Embryonic facial prominence (tissue), 1 donor: Measurements from ENCODE around the gene BMP2K.
"Not testable (repeated sequence)": the region's sequence is repeated elsewhere in the genome, so short reads cannot be mapped to it uniquely, and the experiment has no call there.

Experiments
- DNase-seq: peaks from one replicate; pipeline ENCODE4 v3.0.0-alpha.2; 2016; ENCODE audit errors: extremely low spot score

Gene BMP2K

DNA sequence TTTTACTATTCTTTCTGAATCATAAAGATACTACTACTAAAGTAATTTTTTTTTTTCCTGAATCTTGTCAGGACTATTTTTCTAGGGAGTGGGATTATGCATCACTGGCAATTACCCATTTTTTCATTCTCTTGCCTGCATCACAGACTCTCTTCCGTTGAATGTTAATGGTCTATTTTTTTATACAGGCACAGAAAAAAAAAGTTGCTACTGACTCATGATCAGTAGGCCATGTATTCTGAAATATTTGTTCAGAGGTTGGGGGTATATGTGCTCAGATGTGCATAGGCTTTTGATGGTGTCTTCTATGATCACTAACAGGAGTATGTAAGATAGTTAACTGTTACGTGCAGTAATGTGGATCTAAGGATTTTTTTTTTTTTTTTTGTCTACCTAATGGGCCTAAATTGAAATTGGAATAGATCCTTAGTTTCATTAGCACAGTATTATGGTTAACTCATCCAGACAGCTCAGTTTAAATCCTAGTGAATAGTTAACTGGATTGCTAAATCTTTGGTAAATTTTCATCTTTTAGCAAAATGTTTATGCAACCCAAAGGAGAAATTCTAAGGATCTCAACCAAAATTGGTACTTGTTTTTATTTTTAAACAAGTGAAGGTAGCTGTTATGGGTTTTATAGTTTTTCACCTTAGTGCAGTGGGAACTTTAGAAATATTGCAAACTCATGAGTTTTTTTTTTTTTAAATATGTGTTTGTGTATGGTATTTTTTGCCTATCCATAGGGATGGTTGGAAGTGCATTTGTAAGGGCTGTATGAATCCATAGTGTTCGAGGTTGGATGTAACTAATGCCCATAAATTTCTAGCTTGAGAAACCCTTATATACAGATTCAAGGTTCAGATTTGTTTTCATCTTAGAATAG is 12.1 kb downstream of the BMP2K start:
- DNase-seq, result no peak

- not testable (repeated sequence) for DNase-seq
Measured at GRCh38 chr4:78795594-78796416, 19.7 kb downstream of the BMP2K start.

DNA sequence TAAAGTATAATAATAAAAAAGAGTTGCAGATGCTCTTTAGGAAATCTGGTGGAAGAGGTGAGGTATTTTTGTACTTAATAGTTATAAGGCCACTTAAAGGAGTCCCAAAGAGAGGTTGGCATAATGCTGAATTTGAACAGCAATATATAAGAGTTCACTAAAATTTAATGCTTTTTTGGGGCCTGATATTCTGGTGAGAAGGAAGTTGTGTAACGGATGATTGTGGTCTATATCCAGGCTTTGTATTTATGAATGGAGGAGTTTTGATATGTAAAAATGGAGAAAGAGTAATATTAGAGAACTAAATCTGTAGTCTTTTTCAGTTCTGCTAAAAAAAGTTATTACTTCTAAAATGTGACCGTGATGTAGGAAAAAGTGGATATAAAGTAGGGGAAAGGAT is 20.4 kb downstream of the BMP2K start:
- DNase-seq, result no peak

GRCh38 chr4:78797777-78798284 is 21.7 kb downstream of the BMP2K start:
- no peak for DNase-seq

DNA sequence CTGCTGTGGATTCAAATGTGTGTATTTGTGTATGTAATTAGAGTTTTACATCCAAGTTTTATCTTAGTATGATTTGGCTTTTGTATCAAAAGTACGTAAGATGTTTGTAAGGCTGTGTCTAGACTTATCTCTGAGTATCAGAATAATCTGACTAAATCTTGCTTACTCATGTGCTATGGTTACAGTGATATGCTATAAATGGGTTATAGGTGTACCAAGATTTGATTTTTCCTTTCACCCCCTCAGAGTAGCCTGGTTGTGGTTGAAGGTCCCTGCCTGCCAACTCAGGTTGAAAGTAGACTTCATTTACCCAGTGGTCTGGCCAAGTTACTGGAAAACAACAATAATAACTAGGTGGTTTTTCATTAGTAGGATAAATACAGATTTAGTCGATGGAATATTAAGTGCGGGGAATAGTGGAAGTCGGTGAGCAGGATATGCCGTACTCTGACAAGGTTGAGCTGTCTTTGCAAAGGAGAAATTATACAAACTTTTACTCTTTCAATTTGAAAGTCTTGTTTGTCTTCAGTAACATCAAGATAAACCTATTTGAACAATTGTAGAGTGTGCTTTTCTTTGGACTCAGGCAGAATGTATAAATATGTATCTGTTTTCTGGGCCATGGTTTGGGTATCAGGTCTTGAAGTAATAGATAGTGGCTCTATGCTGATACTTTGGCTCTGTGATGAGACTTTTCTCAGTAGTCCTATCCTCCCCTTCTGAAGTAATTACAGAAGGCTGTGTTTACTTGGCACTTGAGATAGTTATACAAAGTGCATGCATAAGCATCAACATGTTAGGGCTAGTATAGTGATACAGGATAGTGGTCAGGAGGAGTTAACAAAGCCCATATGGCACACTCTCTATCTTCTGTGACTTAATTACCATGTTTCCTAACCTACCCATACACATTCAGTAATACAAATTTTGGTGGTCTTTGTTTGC is 23.7 kb downstream of the BMP2K start:
- DNase-seq, result no peak

- DNase-seq, result no peak
Measured at GRCh38 chr4:78800965-78801364, 24.8 kb downstream of the BMP2K start.

GRCh38 chr4:78803983-78804382 is 27.8 kb downstream of the BMP2K start:
- no peak for DNase-seq

- DNase-seq, result no peak
Measured at GRCh38 chr4:78806943-78807460, 30.9 kb downstream of the BMP2K start.

- DNase-seq, result no peak
Measured at GRCh38 chr4:78809295-78809694, 33.1 kb downstream of the BMP2K start.

- DNase-seq, result no peak
Measured at GRCh38 chr4:78809928-78810835, 34.0 kb downstream of the BMP2K start.

- DNase-seq, result no peak
Measured at GRCh38 chr4:78811034-78811433, 34.9 kb downstream of the BMP2K start.

DNA sequence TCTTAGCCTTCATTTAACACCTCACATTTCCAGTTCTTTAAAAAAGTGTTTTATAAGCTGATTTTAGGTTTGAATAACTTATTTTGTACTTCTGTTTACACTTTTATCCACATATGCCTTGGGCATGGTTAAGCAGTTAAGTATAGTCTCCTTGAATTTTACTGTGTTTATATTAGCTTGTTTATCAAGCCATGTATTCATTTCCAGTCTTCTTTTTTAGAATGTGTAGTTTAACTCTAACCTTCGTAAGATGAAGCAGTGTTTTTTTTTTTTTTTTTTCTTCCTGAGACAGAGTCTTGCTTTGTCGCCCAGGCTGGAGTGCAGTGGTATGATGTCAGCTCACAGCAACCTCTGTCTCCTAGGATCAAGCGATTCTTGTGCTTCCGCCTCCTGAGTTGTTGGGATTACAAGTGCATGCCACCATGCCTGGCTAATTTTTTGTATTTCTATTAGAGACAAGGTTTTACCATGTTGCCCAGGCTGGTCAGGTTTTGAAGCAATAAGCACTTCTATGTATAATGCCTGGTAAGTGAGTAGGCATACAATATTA is 42.5 kb downstream of the BMP2K start:
- DNase-seq, result no peak

DNA sequence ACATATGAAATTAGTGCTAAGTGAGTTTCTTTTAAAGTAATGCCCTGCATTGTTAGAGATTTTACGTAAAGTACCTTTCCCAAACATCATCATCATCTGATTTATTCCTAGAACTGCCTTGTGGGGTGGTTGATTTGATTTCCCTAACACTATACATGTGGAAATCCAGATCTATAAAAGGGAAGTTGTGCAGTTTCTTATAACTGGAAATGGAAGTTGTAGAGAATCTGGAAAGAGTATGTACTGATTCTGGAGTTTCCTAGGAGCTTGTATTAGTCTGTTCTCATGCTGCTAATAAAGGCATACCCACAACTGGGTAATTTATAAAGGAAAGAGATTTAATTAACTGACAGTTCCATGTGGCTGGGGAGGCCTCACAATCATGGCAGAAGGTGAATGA is 47.9 kb downstream of the BMP2K start:
- no peak for DNase-seq

- DNase-seq, result no peak
Measured at GRCh38 chr4:78827191-78827590, 51.0 kb downstream of the BMP2K start.

DNA sequence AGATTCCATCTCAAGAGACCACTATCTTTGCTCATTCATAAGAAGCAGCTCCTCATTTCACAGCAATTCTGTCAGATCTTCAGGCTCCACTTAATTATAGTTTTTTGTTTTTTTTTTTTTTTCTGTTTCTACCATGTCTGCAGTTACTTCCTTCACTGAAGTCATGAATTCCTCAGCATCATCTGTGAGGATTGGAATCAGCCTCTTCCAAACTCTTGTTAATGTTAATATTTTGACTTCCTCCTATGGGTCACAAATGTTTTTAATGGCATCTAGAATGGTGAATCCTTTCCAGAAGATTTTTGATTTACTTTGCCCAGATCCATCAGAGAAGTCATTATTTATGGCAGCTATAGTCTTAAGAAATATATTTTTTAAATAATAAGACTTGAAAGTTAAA is 53.1 kb downstream of the BMP2K start:
- DNase-seq, result no peak

DNA sequence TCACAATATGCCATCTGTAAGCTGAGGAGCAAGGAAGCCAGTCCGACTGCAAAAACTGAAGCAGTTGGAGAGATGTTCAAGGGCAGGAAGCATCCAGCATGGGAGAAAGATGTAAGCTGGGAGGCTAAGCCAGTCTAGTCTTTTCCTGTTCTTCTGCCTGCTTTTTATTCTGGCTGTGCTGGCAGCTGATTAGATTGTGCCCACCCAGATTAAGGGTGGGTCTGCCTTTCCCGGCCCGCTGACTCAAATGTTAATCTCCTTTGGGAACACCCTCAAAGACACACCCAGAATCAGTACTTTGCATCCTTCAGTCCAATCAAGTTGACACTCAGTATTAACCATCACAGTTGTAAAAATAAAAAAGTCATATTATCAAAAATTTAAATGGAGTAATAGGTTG is 63.5 kb downstream of the BMP2K start:
- not testable (repeated sequence) for DNase-seq

- not testable (repeated sequence) for DNase-seq
Measured at GRCh38 chr4:78840286-78840685, 64.1 kb downstream of the BMP2K start.

- DNase-seq, result no peak
Measured at GRCh38 chr4:78845472-78845871, 69.3 kb downstream of the BMP2K start.

GRCh38 chr4:78846258-78846657 is 70.1 kb downstream of the BMP2K start:
- DNase-seq, result no peak

DNA sequence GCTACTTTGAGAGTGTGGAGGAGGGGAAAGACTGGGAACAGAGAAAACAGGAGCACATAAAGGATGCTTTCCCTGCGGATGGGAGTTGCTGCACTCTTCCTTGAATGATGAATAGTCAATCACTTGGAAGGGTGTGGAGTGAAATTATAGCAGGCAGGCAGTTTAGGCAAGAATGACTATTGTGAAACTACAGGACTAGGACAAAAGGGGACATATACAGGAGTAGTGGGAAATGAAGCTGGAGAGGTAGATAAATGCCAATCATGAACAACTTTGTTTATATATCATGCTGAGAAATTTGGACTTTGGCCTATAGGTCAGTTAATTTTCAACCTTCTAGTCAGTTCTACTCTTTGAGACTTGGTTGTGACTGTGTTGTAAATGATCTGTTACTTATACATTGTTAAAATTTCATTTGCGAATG is 86.2 kb downstream of the BMP2K start:
- DNase-seq, result no peak
